ENCODE data around the gene TLK1.

TLK1 gene

GRCh38 chr2:170966648-170967396 is 193.9 kb downstream of the TLK1 start:
- no peak for TF ChIP-seq CTCF (IDR thresholded peaks at IDR 0.05; ENCODE audit: borderline replicate concordance, control extremely low read depth, extremely low read depth, insufficient read depth, missing control alignments)
- in situ Hi-C loops (cut with MboI; ENCODE audit: low sequenced_read_pairs, unreplicated experiment) = loop anchor here (25.0 kb wide), 2 partner anchors 595 to 720 kb away; partner anchors contain the start of gene DYNC1I2
- no peak for DNase-seq (ENCODE audit: low spot score)

- in situ Hi-C loops (cut with MboI; ENCODE audit: low sequenced_read_pairs, unreplicated experiment) = loop anchor here (25.0 kb wide), 2 partner anchors 597 to 722 kb away; partner anchors contain the start of gene DYNC1I2
- no peak for DNase-seq (ENCODE audit: low spot score)
- TF ChIP-seq CTCF (IDR thresholded peaks at IDR 0.05; ENCODE audit: borderline replicate concordance, control extremely low read depth, extremely low read depth, insufficient read depth, missing control alignments) = no peak
Measured at GRCh38 chr2:170965446-170966225, 195.1 kb downstream of the TLK1 start.

- TF ChIP-seq CTCF (IDR thresholded peaks at IDR 0.05; ENCODE audit: borderline replicate concordance, control extremely low read depth, extremely low read depth, insufficient read depth, missing control alignments) = no peak
- in situ Hi-C loops (cut with MboI; ENCODE audit: low sequenced_read_pairs, unreplicated experiment) = loop anchor here (25.0 kb wide), 2 partner anchors 599 to 724 kb away; partner anchors contain the start of gene DYNC1I2
- no peak for DNase-seq (ENCODE audit: low spot score)
Measured at GRCh38 chr2:170963386-170963785, 197.3 kb downstream of the TLK1 start.

GRCh38 chr2:170953941-170954340 is 206.8 kb downstream of the TLK1 start:
- in situ Hi-C loops (cut with MboI; ENCODE audit: low sequenced_read_pairs, unreplicated experiment) = loop anchor here (25.0 kb wide), 2 partner anchors 608 to 733 kb away; partner anchors contain the start of gene DYNC1I2
- TF ChIP-seq CTCF (IDR thresholded peaks at IDR 0.05; ENCODE audit: borderline replicate concordance, control extremely low read depth, extremely low read depth, insufficient read depth, missing control alignments) = no peak
- no peak for DNase-seq (ENCODE audit: low spot score)

GRCh38 chr2:170950221-170950761 is 210.4 kb downstream of the TLK1 start:
- TF ChIP-seq CTCF (IDR thresholded peaks at IDR 0.05; ENCODE audit: borderline replicate concordance, control extremely low read depth, extremely low read depth, insufficient read depth, missing control alignments) = no peak
- in situ Hi-C loops (cut with MboI; ENCODE audit: low sequenced_read_pairs, unreplicated experiment) = loop anchor here (25.0 kb wide), 2 partner anchors 612 to 737 kb away; partner anchors contain the start of gene DYNC1I2
- no peak for DNase-seq (ENCODE audit: low spot score)

GRCh38 chr2:170949415-170949814 is 211.3 kb downstream of the TLK1 start:
- in situ Hi-C loops (cut with MboI; ENCODE audit: low sequenced_read_pairs, unreplicated experiment) = loop anchor here (25.0 kb wide), 1 partner anchor 1163 kb away; the partner anchor contains the start of gene DLX2

More at GRCh38 chr2:170949415-170949814, 211.3 kb downstream of the TLK1 start:
- no peak for TF ChIP-seq CTCF (IDR thresholded peaks at IDR 0.05; ENCODE audit: borderline replicate concordance, control extremely low read depth, extremely low read depth, insufficient read depth, missing control alignments)
- no peak for DNase-seq (ENCODE audit: low spot score)

Measured in GM13976 (cell line).